Right lobe of liver (tissue), 4 donors: Measurements from ENCODE around the gene DHDDS.

Experiments
- POLR2A ChIP-seq: fragments of 450-650 bp; IDR thresholded peaks from one replicate; pipeline ENCODE4 v1.6.1; 2017; ENCODE audit warnings: antibody characterized with exemption, mild to moderate bottlenecking
- TF ChIP-seq, protein P1 (sequence below), 4 donors: fragments of 200-600 bp in 3 of 4; fragments of 450-650 bp in 1 of 4; IDR thresholded peaks; one replicate each; pipeline versions ENCODE4 v1.5.1 to v1.8.0; 2016 to 2022; ENCODE audit warnings: antibody characterized with exemption in 4 of 4, mild to moderate bottlenecking in 2 of 4
- donor health status: DM: no; HTN: no; CAD: no.
- donor health status: DM: no; HTN: no; CAD: no.
- donor health status: DM: no; HTN: yes; CAD: no.

DNA sequence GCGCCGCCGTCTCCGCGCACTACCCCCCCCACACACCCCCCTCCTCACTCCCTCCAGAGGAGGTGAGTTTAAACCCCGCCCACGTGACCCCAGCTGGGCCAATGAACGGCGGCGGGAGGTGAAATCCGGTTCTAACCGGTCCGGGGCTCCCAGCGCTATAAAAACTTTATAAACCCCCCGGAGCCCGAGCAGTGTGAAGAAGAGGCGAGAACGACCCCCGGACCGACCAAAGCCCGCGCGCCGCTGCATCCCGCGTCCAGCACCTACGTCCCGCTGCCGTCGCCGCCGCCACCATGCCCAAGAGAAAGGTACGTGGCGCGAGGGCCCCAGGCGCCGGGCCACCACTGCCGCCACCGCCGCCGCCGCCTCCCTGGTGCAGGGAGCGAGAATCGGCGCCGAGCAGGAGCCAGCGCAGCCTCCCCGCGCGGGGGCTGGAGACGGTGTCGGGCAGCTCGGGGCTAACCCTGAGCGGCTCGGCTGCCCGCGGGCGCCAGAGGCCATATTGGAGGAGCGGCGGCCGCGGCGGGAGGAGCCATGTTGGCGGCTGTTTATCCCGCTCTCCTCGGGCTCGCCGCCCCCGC, 40.3 kb downstream of the DHDDS start, which contains the start of gene HMGN2:
- TF ChIP-seq, protein P1, sequence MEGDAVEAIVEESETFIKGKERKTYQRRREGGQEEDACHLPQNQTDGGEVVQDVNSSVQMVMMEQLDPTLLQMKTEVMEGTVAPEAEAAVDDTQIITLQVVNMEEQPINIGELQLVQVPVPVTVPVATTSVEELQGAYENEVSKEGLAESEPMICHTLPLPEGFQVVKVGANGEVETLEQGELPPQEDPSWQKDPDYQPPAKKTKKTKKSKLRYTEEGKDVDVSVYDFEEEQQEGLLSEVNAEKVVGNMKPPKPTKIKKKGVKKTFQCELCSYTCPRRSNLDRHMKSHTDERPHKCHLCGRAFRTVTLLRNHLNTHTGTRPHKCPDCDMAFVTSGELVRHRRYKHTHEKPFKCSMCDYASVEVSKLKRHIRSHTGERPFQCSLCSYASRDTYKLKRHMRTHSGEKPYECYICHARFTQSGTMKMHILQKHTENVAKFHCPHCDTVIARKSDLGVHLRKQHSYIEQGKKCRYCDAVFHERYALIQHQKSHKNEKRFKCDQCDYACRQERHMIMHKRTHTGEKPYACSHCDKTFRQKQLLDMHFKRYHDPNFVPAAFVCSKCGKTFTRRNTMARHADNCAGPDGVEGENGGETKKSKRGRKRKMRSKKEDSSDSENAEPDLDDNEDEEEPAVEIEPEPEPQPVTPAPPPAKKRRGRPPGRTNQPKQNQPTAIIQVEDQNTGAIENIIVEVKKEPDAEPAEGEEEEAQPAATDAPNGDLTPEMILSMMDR (IDR thresholded peaks at IDR 0.05): no peak
- peak; percentile 67 for TF ChIP-seq POLR2A
